ENCODE measurements around the gene ETV1. TPM values are rescaled to one million over a fixed set of nuclear protein-coding genes. Genes with fewer than 3 reads are reported as not detected.

Gene ETV1
- total and polyA plus RNA-seq, 9 of the 15 experiments (the other 6 are each of a cell fraction or from before 2014, with no cell fraction given), result 7.2 to 27.4 (median 14.0) TPM

GRCh38 chr7:13990319-13990983, 985 bp upstream of the ETV1 start (continued):
- TF ChIP-seq TGIF2 (CRISPR knock-in tag; IDR thresholded peaks at IDR 0.05), result 0 out of 2 replicates have a peak, but pooled peaks have one; percentile 19
- TF ChIP-seq ETV5 (CRISPR knock-in tag; IDR thresholded peaks at IDR 0.05; ENCODE audit: low read depth), result no peak; the same call in 1 of the 2 replicates
- TF ChIP-seq ZNF764 (CRISPR knock-in tag; IDR thresholded peaks at IDR 0.05; ENCODE audit: low read depth), result no peak
- TF ChIP-seq SMAD2 (IDR thresholded peaks at IDR 0.05; ENCODE audit: low read depth, low read length), result no peak
- TF ChIP-seq C11orf30 (IDR thresholded peaks at IDR 0.05; ENCODE audit: low read depth), result peak; percentile 30; the same call in 1 of the 2 replicates
- TF ChIP-seq TRIM24 (IDR thresholded peaks at IDR 0.05), result no peak
- TF ChIP-seq SUPT5H (IDR thresholded peaks at IDR 0.05), result peak; percentile 27; the same call in 1 of the 2 replicates

GRCh38 chr7:13989949-13990305, 461 bp upstream of the ETV1 start:
- in situ Hi-C loops (cut with MboI), result loop anchor here (25.0 kb wide), 1 partner anchor 1278 kb away; no protein-coding TSS in a partner anchor
- ChIA-PET POLR2A (interaction anchor here (0.5 to 2.4 kb wide), 7 partner anchors 10 to 73 kb away, joined by 3 to 12 read pairs (median 3); no protein-coding TSS in a partner anchor), CTCF (ENCODE audit: low intra/inter-chr PET ratio) (no interaction called here)
- no peaks in the 10 kb centered on the region for H3K9me1 ChIP-seq (ENCODE audit: control insufficient read depth, insufficient read depth, low read length)
- 1% methylated on average over 12 of the region's 13 CpGs for WGBS (ENCODE audit: insufficient coverage, low coverage, missing lambda C conversion rate)
- no TSS peak for BruUV-seq (replicated peaks)
- no peaks in the 10 kb centered on the region for H4K20me1 ChIP-seq (replicated peaks; ENCODE audit: control insufficient read depth, insufficient read depth, low read length)
- H3K9me3 ChIP-seq (replicated peaks; ENCODE audit: control insufficient read depth, insufficient read depth, low read depth, low read length), result no peaks in the 10 kb centered on the region
- peak; percentile 6 for FAIRE-seq
- peak overlapping the region; percentile 93 for H3K27ac ChIP-seq (ENCODE audit: extremely low read depth, low read depth, low read length)
- peak overlapping the region; percentile 75 to 92 for H3K9ac ChIP-seq (ENCODE audit: insufficient read depth in 1 of 2, low read depth in 2 of 2, low read length in 2 of 2)
- ATAC-seq, result 0 out of 3 replicates have a peak, but pooled peaks have one; percentile 0
- peaks cover 3 to 4% of the 10 kb centered on the region in 2 experiments; a peak in 4 of 5 replicates for H3K4me1 ChIP-seq (replicated peaks in 1 of 2; ENCODE audit: control insufficient read depth in 2 of 2, insufficient read depth in 2 of 2, low read length in 2 of 2)
- no peak for DNase-seq (ENCODE audit: extremely low read depth in 1 of 4, low spot score in 3 of 4)
- peak overlapping the region; percentile 82 for H2AFZ ChIP-seq (ENCODE audit: low read depth, low read length)
- peak overlapping the region; percentile 89 for H3K4me2 ChIP-seq (ENCODE audit: insufficient read depth, low read length)
- peak overlapping the region; percentile 51 for H3K4me3 ChIP-seq
- no peaks in the 10 kb centered on the region for H3K36me3 ChIP-seq (ENCODE audit: control insufficient read depth, insufficient read depth, low read length)
- H3K27me3 ChIP-seq (ENCODE audit: control insufficient read depth in 2 of 2, insufficient read depth in 2 of 2, low read length in 2 of 2), result no peaks in the 10 kb centered on the region
- peaks cover 26% of the 10 kb centered on the region for H3K79me2 ChIP-seq (ENCODE audit: control insufficient read depth, insufficient read depth, low read length)
- intact Hi-C loops (cut with micrococcal nuclease), result loop anchor here (2.0 to 10.0 kb wide), 3 partner anchors 13 to 1273 kb away; no protein-coding TSS in a partner anchor
- TF ChIP-seq TAF9B (IDR thresholded peaks at IDR 0.05; ENCODE audit: partially characterized antibody) (peak; percentile 20), RBBP5 (IDR thresholded peaks at IDR 0.05; ENCODE audit: borderline replicate concordance, insufficient read depth, low read length, poor library complexity, severe bottlenecking) (no peak), NBN (IDR thresholded peaks at IDR 0.05; ENCODE audit: low read depth) (no peak), SIN3A (IDR thresholded peaks at IDR 0.05; ENCODE audit: borderline replicate concordance in 2 of 2, control insufficient read depth in 1 of 2, low read depth in 2 of 2, low read length in 2 of 2) (peak in 1 of 2 experiments; percentile 39; a peak in 1 of 4 replicates), U2AF1 (optimal IDR thresholded peaks at IDR 0.05; ENCODE audit: low read depth, low read length) (no peak), TRIM25 (IDR thresholded peaks at IDR 0.05; ENCODE audit: borderline replicate concordance) (0 out of 2 replicates have a peak, but pooled peaks have one; percentile 26), BRD9 (IDR thresholded peaks at IDR 0.05; ENCODE audit: low read depth, partially characterized antibody) (no peak), TAF7 (tag; IDR thresholded peaks at IDR 0.05) (no peak), ARID2 (IDR thresholded peaks at IDR 0.05) (no peak), GABPB1 (CRISPR knock-in tag; IDR thresholded peaks at IDR 0.05) (no peak), ZNF41 (CRISPR knock-in tag; conservative IDR thresholded peaks at IDR 0.05) (no peak), SPI1 (IDR thresholded peaks at IDR 0.05; ENCODE audit: borderline replicate concordance, low read depth, low read length) (0 out of 2 replicates have a peak, but pooled peaks have one; percentile 5), NR4A1 (CRISPR knock-in tag; IDR thresholded peaks at IDR 0.05) (no peak), NR4A1 (tag; IDR thresholded peaks at IDR 0.05) (no peak), ELF2 (CRISPR knock-in tag; IDR thresholded peaks at IDR 0.05) (no peak)
